ENCODE results near the gene UBE2E2. TPM values are rescaled to one million over a fixed set of nuclear protein-coding genes. Genes with fewer than 3 reads are reported as not detected.

UBE2E2 gene
- total RNA-seq, 1 donor from 2014 or later: 40.0 TPM

- intact Hi-C loops (cut with DNase I): no loop called here
- no peak for DNase-seq (ENCODE audit: missing footprints)
- no peak for ATAC-seq
These were observed 278.0 kb downstream of the UBE2E2 start for GRCh38 chr3:23481011-23481615.

GRCh38 chr3:23481616-23482278 lies 278.6 kb downstream of the UBE2E2 start:
- DNase-seq (ENCODE audit: missing footprints) (no peak), ATAC-seq (no peak)
- intact Hi-C loops (cut with DNase I): no loop called here

DNA sequence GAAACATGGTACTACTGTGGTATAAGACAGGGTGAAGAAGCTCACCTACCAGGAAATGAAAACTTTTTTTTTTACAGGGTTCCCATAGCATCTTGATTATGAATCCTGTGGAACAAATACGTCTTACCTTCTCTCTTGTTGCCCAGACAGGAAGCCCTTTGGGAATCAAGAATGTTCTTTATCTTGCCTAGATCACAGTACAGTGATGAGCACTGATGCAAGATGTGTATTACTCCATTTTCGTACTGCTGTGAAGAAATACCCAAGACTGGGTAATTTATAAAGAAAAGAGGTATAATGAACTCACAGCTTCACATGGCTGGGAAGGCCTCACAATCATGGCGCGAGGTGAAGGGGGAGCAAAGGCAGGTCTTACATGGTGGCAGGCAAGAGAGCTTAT lies 281.3 kb downstream of the UBE2E2 start:
- DNase-seq (ENCODE audit: missing footprints): no peak
- ATAC-seq: no peak
- intact Hi-C loops (cut with DNase I): no loop called here

GRCh38 chr3:23485922-23486321 lies 282.8 kb downstream of the UBE2E2 start:
- DNase-seq (ENCODE audit: missing footprints) (peak; percentile 62), ATAC-seq (no peak)
- intact Hi-C loops (cut with DNase I): no loop called here

DNA sequence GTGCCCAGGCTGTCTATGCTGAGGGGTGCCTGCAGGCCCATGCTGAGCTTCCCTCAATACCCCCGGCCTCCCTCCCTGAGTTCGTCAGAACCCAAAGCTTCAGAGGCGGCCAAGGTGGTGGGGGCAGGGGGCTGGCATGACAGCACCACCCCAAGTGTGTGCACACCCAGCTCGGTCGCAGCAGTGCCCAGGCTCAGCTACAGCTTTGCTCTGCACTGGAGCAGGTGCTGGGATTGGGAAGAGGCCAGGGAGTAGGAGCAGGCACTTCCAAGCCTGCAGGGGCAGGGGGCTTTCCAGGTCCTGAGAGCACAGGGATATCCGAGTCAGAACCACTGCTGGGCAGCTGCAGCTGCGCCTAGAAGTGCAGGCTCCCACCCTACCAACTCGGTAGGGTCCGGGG lies 283.9 kb downstream of the UBE2E2 start:
- intact Hi-C loops (cut with DNase I): no loop called here
- ATAC-seq: no peak
- DNase-seq (ENCODE audit: missing footprints): peak; percentile 18

GRCh38 chr3:23488618-23489017 lies 285.5 kb downstream of the UBE2E2 start:
- intact Hi-C loops (cut with DNase I): no loop called here
- DNase-seq (ENCODE audit: missing footprints) (no peak), ATAC-seq (peak; percentile 41)

GRCh38 chr3:23489300-23490158 lies 286.4 kb downstream of the UBE2E2 start:
- ATAC-seq: no peak
- intact Hi-C loops (cut with DNase I): loop anchor here (10.0 kb wide), 1 partner anchor 285 kb away; the partner anchor contains the start of gene UBE2E2

GRCh38 chr3:23490459-23490858 lies 287.3 kb downstream of the UBE2E2 start:
- DNase-seq (ENCODE audit: missing footprints) (no peak), ATAC-seq (no peak)
- intact Hi-C loops (cut with DNase I): loop anchor here (10.0 kb wide), 1 partner anchor 286 kb away; the partner anchor contains the start of gene UBE2E2

More at GRCh38 chr3:23489300-23490158, 286.4 kb downstream of the UBE2E2 start:
- no peak for DNase-seq (ENCODE audit: missing footprints)

GRCh38 chr3:23492057-23492456 lies 288.9 kb downstream of the UBE2E2 start:
- ATAC-seq (no peak), DNase-seq (ENCODE audit: missing footprints) (no peak)
- intact Hi-C loops (cut with DNase I): loop anchor here (10.0 kb wide), 1 partner anchor 287 kb away; the partner anchor contains the start of gene UBE2E2

- DNase-seq (ENCODE audit: missing footprints) (no peak), ATAC-seq (no peak)
- intact Hi-C loops (cut with DNase I): loop anchor here (10.0 kb wide), 1 partner anchor 289 kb away; the partner anchor contains the start of gene UBE2E2
These were observed 290.8 kb downstream of the UBE2E2 start for GRCh38 chr3:23493889-23494288.

GRCh38 chr3:23494967-23495366 lies 291.8 kb downstream of the UBE2E2 start:
- no peak for ATAC-seq
- DNase-seq (ENCODE audit: missing footprints): no peak
- intact Hi-C loops (cut with DNase I): loop anchor here (5.0 to 10.0 kb wide), 2 partner anchors 33 to 290 kb away; partner anchors contain the start of gene UBE2E2

DNA sequence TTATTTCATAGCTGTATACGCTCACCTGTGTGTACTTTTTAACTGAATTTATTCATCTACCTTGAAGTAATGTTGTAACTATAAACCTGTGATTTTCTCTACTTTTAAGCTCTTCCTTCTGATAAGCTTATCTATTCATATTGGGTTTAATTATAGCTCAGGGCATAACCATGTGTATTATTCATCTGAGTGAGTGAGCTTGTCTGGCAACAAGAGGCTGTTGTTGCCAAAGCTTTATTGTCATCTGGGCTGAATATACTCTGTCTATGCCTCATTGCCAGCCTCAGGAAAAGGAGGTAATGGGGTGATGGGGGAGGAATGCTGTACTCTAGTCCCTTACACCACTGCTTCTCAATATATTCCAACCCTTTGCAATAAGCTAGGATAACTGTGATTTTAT lies 292.4 kb downstream of the UBE2E2 start:
- DNase-seq (ENCODE audit: missing footprints) (no peak), ATAC-seq (peak; percentile 70)
- intact Hi-C loops (cut with DNase I): loop anchor here (5.0 to 10.0 kb wide), 2 partner anchors 33 to 291 kb away; partner anchors contain the start of gene UBE2E2

DNA sequence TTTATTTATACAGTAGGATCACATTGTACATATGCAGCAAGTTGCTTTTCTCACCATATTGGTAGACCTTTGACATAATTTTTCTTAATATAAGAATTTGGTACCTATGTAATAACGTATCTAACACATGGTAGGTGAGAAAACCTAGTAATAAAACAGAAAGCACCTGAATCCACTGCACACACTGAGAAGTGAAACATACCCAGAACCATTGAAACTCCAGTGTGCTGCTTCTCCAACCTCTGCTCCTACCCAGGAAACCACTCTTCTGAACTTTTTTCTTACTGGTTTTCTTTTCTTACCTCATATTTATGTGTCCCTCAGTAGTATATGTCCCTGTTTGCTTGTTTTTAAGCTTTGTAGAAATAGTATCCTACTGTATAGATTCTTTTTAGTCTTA lies 293.0 kb downstream of the UBE2E2 start:
- intact Hi-C loops (cut with DNase I): loop anchor here (5.0 to 10.0 kb wide), 2 partner anchors 34 to 291 kb away; partner anchors contain the start of gene UBE2E2
- no peak for ATAC-seq
- no peak for DNase-seq (ENCODE audit: missing footprints)

- no peak for DNase-seq (ENCODE audit: missing footprints)
- ATAC-seq: no peak
- intact Hi-C loops (cut with DNase I): loop anchor here (5.0 to 10.0 kb wide), 2 partner anchors 35 to 292 kb away; partner anchors contain the start of gene UBE2E2
These were observed 294.0 kb downstream of the UBE2E2 start for GRCh38 chr3:23497156-23497555.

- ATAC-seq (peak; percentile 72), DNase-seq (ENCODE audit: missing footprints) (no peak)
- intact Hi-C loops (cut with DNase I): no loop called here
These were observed 298.2 kb downstream of the UBE2E2 start for GRCh38 chr3:23501201-23501802.

DNA sequence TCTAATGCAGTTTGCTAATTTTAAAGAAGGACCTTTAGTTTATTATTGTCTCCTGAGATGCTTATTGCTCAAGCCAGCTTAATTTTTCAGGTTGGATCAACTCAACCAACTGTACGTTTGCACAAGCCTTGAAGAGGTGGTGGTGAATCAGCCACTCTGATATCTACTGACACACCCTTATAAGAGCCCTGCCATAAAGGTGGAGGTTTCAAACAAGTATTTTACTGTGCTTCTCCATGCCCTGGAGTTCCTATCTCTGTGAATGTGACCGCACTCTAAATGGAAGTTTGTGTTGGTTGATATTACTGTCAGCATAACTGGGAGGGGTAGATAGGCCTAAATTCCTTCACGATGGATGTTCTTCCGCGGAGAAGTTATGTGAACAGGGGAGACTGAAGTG lies 305.3 kb downstream of the UBE2E2 start:
- ATAC-seq: no peak
- no peak for DNase-seq (ENCODE audit: missing footprints)
- intact Hi-C loops (cut with DNase I): no loop called here

DNA sequence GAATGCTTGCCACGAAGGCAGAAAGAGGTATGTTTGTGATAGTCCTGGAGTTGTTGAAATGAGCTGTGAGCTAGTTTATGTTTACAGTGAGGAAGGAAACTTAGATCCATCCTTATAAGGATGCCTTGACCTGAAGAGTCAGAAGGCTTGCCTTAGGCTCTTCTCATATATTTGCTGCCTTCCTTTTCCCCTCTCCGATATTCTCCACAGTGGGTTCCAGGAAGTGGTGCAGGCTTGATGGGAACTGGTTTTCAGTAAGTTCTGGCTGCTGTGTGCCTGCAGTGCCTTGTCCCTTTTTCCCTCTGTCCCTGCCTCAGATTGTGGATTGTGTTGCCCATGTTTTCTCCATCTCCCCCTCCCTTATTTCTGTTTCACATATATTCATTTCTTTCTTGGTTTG lies 315.3 kb downstream of the UBE2E2 start:
- DNase-seq (ENCODE audit: missing footprints): no peak
- no peak for ATAC-seq
- intact Hi-C loops (cut with DNase I): no loop called here

DNA sequence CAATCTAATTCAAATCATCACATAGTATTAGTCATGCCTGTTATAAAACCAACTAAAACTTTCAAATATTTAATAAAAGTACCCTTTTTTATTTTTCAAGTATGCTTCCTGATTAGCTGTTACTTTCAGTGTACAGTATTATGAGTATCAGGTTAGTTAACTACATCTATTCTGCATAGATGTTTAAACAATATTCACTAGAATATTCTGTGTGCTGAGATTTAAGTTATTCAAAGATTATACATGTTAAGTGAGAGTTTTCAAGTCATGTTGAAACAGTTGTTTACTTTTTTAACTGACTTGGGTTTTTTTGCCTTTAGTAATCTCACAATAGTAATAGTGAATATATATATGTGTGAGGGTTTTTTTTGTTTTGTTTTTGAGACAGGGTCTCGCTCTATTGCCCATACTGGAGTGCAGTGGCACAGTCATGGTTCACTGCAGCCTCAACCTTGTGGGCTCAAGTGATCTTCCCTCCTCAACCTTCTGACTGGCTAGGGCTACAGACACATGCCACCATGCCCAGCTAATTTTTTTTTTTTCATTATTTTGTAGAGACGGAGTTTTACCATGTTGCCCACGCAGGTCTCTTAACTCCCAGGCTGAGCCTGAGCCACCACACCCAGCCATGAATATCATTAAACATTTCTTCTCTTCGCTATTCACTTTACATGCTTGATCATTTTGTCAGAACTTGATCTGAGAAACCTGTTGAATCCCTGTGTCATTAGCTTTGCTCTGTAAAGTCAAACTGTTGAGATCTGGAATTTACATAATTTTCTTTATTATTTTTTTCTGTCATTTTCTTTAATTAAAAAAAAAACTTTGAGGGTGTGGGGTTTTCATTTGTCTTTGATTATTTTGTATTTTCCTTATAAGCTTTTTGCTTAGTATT lies 316.4 kb downstream of the UBE2E2 start:
- intact Hi-C loops (cut with DNase I): no loop called here
- DNase-seq (ENCODE audit: missing footprints) (no peak), ATAC-seq (no peak)

All from Right ventricle myocardium inferior (tissue), 1 donor.